ENCODE results near the gene UBE2E2.
"Not testable (repeated sequence)": the region's sequence is repeated elsewhere in the genome, so short reads cannot be mapped to it uniquely, and the experiment has no call there.

UBE2E2 gene

GRCh38 chr3:23331141-23331935, 128.2 kb downstream of the UBE2E2 start:
- no peak for DNase-seq

GRCh38 chr3:23333633-23334032, 130.5 kb downstream of the UBE2E2 start:
- no peak for DNase-seq

- not testable (repeated sequence) for DNase-seq
These were observed 133.7 kb downstream of the UBE2E2 start for GRCh38 chr3:23336853-23337252.

GRCh38 chr3:23341147-23341838, 138.2 kb downstream of the UBE2E2 start:
- DNase-seq, result no peak

- DNase-seq, result no peak
These were observed 139.2 kb downstream of the UBE2E2 start for GRCh38 chr3:23342343-23342742.

- no peak for DNase-seq
These were observed 140.4 kb downstream of the UBE2E2 start for GRCh38 chr3:23343509-23343908.

- DNase-seq, result no peak
These were observed 141.8 kb downstream of the UBE2E2 start for GRCh38 chr3:23344886-23345285.

GRCh38 chr3:23349444-23349843, 146.3 kb downstream of the UBE2E2 start:
- DNase-seq, result not testable (repeated sequence)

- DNase-seq, result no peak
These were observed 153.0 kb downstream of the UBE2E2 start for GRCh38 chr3:23356169-23356568.

- DNase-seq, result no peak
These were observed 153.8 kb downstream of the UBE2E2 start for GRCh38 chr3:23356923-23357322.

- no peak for DNase-seq
These were observed 156.0 kb downstream of the UBE2E2 start for GRCh38 chr3:23359116-23359515.

- DNase-seq, result no peak
These were observed 161.9 kb downstream of the UBE2E2 start for GRCh38 chr3:23365066-23365465.

GRCh38 chr3:23368731-23369130, 165.6 kb downstream of the UBE2E2 start:
- DNase-seq, result no peak

GRCh38 chr3:23372285-23372684, 169.2 kb downstream of the UBE2E2 start:
- DNase-seq, result no peak

- DNase-seq, result no peak
These were observed 173.6 kb downstream of the UBE2E2 start for GRCh38 chr3:23376516-23377248.

GRCh38 chr3:23377928-23378672, 175.0 kb downstream of the UBE2E2 start:
- DNase-seq, result no peak

- no peak for DNase-seq
These were observed 180.7 kb downstream of the UBE2E2 start for GRCh38 chr3:23383875-23384274.

GRCh38 chr3:23385327-23385726, 182.2 kb downstream of the UBE2E2 start:
- DNase-seq, result no peak

- no peak for DNase-seq
These were observed 184.3 kb downstream of the UBE2E2 start for GRCh38 chr3:23387286-23387918.

- no peak for DNase-seq
These were observed 186.0 kb downstream of the UBE2E2 start for GRCh38 chr3:23389089-23389488.

- no peak for DNase-seq
These were observed 186.6 kb downstream of the UBE2E2 start for GRCh38 chr3:23389686-23390085.

GRCh38 chr3:23390446-23390845, 187.3 kb downstream of the UBE2E2 start:
- no peak for DNase-seq
